ENCODE results near the gene LRRC57.

Gene LRRC57

GRCh38 chr15:42491539-42492225 is 56.9 kb downstream of the LRRC57 start:
- Histone ChIP-seq H3K9me3 (ENCODE audit: control insufficient read depth in 2 of 2, low read length in 2 of 2) (no peaks in the 10 kb centered on the region), H3K4me1 (ENCODE audit: control insufficient read depth in 2 of 2, insufficient read depth in 2 of 2, low read length in 2 of 2) (peaks cover 10 to 14% of the 10 kb centered on the region in 2 donors), H3K9ac (ENCODE audit: low read depth in 1 of 2, low read length in 2 of 2) (peak overlapping the region; percentile 96 to 98), H3K36me3 (ENCODE audit: control insufficient read depth in 2 of 2, insufficient read depth in 2 of 2, low read length in 2 of 2) (no peaks in the 10 kb centered on the region), H3K4me3 (ENCODE audit: low read length in 2 of 2) (peak overlapping the region; percentile 96 to 98), H3K27me3 (ENCODE audit: control insufficient read depth in 2 of 2, insufficient read depth in 2 of 2, low read length in 2 of 2) (no peaks in the 10 kb centered on the region), H3K27ac (ENCODE audit: low read depth in 2 of 2, low read length in 2 of 2) (peak overlapping the region; percentile 91 to 92)

- H3K4me3 ChIP-seq (ENCODE audit: low read length in 2 of 2) = peak within 1 kb of the TSS; percentile 96 to 98
- H3K27ac ChIP-seq (ENCODE audit: low read depth in 2 of 2, low read length in 2 of 2) = peak within 1 kb of the TSS; percentile 91 to 92
- no peaks in the 10 kb centered on the region for H3K27me3 ChIP-seq (ENCODE audit: control insufficient read depth in 2 of 2, insufficient read depth in 2 of 2, low read length in 2 of 2)
- H3K9me3 ChIP-seq (ENCODE audit: control insufficient read depth in 2 of 2, low read length in 2 of 2) = no peaks in the 10 kb centered on the region
- no peaks in the 10 kb centered on the region for H3K36me3 ChIP-seq (ENCODE audit: control insufficient read depth in 2 of 2, insufficient read depth in 2 of 2, low read length in 2 of 2)
- H3K9ac ChIP-seq (ENCODE audit: low read depth in 1 of 2, low read length in 2 of 2) = peak within 1 kb of the TSS; percentile 96 to 98
- H3K4me1 ChIP-seq (ENCODE audit: control insufficient read depth in 2 of 2, insufficient read depth in 2 of 2, low read length in 2 of 2) = peaks cover 5 to 11% of the 10 kb centered on the region in 2 donors
These were observed 57.7 kb downstream of the LRRC57 start, which contains the start of gene ZNF106 for GRCh38 chr15:42490671-42491538. Gene ZNF106, minus strand, starts transcription at chr15:42491141. Its CDS starts 18,852 bp downstream, at chr15:42472289.

GRCh38 chr15:42490291-42490670 is 58.3 kb downstream of the LRRC57 start:
- Histone ChIP-seq H3K27ac (ENCODE audit: low read depth in 2 of 2, low read length in 2 of 2) (peak overlapping the region; percentile 91 to 92), H3K27me3 (ENCODE audit: control insufficient read depth in 2 of 2, insufficient read depth in 2 of 2, low read length in 2 of 2) (no peaks in the 10 kb centered on the region)

More at GRCh38 chr15:42490291-42490670, 58.3 kb downstream of the LRRC57 start:
- H3K36me3 ChIP-seq (ENCODE audit: control insufficient read depth in 2 of 2, insufficient read depth in 2 of 2, low read length in 2 of 2) = no peaks in the 10 kb centered on the region
- peak overlapping the region; percentile 96 to 98 for H3K4me3 ChIP-seq (ENCODE audit: low read length in 2 of 2)
- H3K4me1 ChIP-seq (ENCODE audit: control insufficient read depth in 2 of 2, insufficient read depth in 2 of 2, low read length in 2 of 2) = peaks cover 5 to 11% of the 10 kb centered on the region in 2 donors
- H3K9me3 ChIP-seq (ENCODE audit: control insufficient read depth in 2 of 2, low read length in 2 of 2) = no peaks in the 10 kb centered on the region
- H3K9ac ChIP-seq (ENCODE audit: low read depth in 1 of 2, low read length in 2 of 2) = peak overlapping the region; percentile 96 to 98

Measured in mucosa of rectum (tissue), 2 donors.